ENCODE data around the gene EI24.

The EI24 gene

GRCh38 chr11:125626288-125626950 is 57.1 kb downstream of the EI24 start:
- peak in 1 of 3 donors; percentile 39 for DNase-seq (ENCODE audit: low read depth in 2 of 3, low spot score in 1 of 3)

- no peak for DNase-seq (ENCODE audit: low read depth in 2 of 3, low spot score in 1 of 3)
Measured at GRCh38 chr11:125627236-125627910, 58.1 kb downstream of the EI24 start.

Data from stimulated activated CD4-positive, alpha-beta T cell treated with anti-CD3 and anti-CD28 coated beads, Interleukin-12 subunit alpha, Interleukin-12 subunit beta, amount 100 ng/mL, for 48 hours (primary cell).